Astrocyte (in vitro differentiated cells and primary cell): ENCODE measurements around the gene PTGS2. TPM values are rescaled to one million over a fixed set of nuclear protein-coding genes. Genes with fewer than 3 reads are reported as not detected.

ENCODE experiments used
- DNase-seq: peaks from one replicate; pipeline ENCODE4 v3.0.0-alpha.2; 2010; ENCODE audit warnings: low read depth
- FAIRE-seq: peaks from 2 replicates; lab custom pipeline; 2011; peaks lifted over from hg19 to GRCh38; lab: Jason Lieb, UNC
- H2AFZ ChIP-seq: 2 replicates; pipeline ENCODE4 v1.6.0; 2012; ENCODE audit warnings: low read depth, low read length, inconsistent platforms
- H3K27ac ChIP-seq: 2 replicates; pipeline ENCODE4 v1.5.1; 2011; ENCODE audit warnings: low read depth, low read length, inconsistent platforms
- H3K27me3 ChIP-seq: 2 replicates; pipeline ENCODE4 v1.6.0; 2011; ENCODE audit warnings: low read length, inconsistent platforms; ENCODE audit not compliant: insufficient read depth
- H3K36me3 ChIP-seq: 2 replicates; pipeline ENCODE4 v1.5.1; 2011; ENCODE audit warnings: low read length, inconsistent platforms; ENCODE audit not compliant: insufficient read depth
- H3K4me1 ChIP-seq: 2 replicates; pipeline ENCODE4 v1.5.1; 2011; ENCODE audit warnings: low read length, inconsistent platforms; ENCODE audit not compliant: insufficient read depth
- H3K4me2 ChIP-seq: 2 replicates; pipeline ENCODE4 v1.6.0; 2012; ENCODE audit warnings: low read length, inconsistent platforms
- H3K4me3 ChIP-seq: 2 replicates; pipeline ENCODE4 v1.5.1; 2011; ENCODE audit warnings: low read depth, mild to moderate bottlenecking, low read length, inconsistent platforms; ENCODE audit not compliant: insufficient read depth
- H3K79me2 ChIP-seq: 2 replicates; pipeline ENCODE4 v1.6.0; 2012; ENCODE audit warnings: mild to moderate bottlenecking, low read length, inconsistent platforms; ENCODE audit not compliant: insufficient read depth
- H3K9ac ChIP-seq: 2 replicates; pipeline ENCODE4 v1.6.0; 2012; ENCODE audit warnings: mild to moderate bottlenecking, low read length, inconsistent platforms
- H3K9me3 ChIP-seq: 2 replicates; pipeline ENCODE4 v1.5.1; 2012; ENCODE audit warnings: low read depth, mild to moderate bottlenecking, low read length, inconsistent platforms; ENCODE audit not compliant: insufficient read depth
- H4K20me1 ChIP-seq: 2 replicates; pipeline ENCODE4 v1.6.0; 2012; ENCODE audit warnings: low read length, inconsistent platforms; ENCODE audit not compliant: insufficient read depth
- H3K27ac Mint-ChIP-seq: one replicate; pipeline ENCODE4 v1.8.0; 2021; ENCODE audit warnings: mild to moderate bottlenecking, mixed read lengths; ENCODE audit not compliant: unreplicated experiment
- H3K27me3 Mint-ChIP-seq: one replicate; pipeline ENCODE4 v1.8.0; 2021; ENCODE audit warnings: low read depth, mixed read lengths; ENCODE audit not compliant: unreplicated experiment
- H3K36me3 Mint-ChIP-seq: one replicate; pipeline ENCODE4 v1.8.0; 2021; ENCODE audit warnings: low read depth, mixed read lengths; ENCODE audit not compliant: unreplicated experiment
- H3K4me1 Mint-ChIP-seq: one replicate; pipeline ENCODE4 v1.8.0; 2021; ENCODE audit warnings: low read depth, mixed read lengths; ENCODE audit not compliant: unreplicated experiment
- H3K4me3 Mint-ChIP-seq: one replicate; pipeline ENCODE4 v1.8.0; 2021; ENCODE audit warnings: mild to moderate bottlenecking, moderate library complexity, mixed read lengths; ENCODE audit not compliant: unreplicated experiment
- H3K9me3 Mint-ChIP-seq: one replicate; pipeline ENCODE4 v1.8.0; 2021; ENCODE audit warnings: mild to moderate bottlenecking, mixed read lengths; ENCODE audit not compliant: unreplicated experiment
- EZH2 ChIP-seq: IDR thresholded peaks from 2 replicates; pipeline ENCODE4 v1.6.1; 2012; ENCODE audit warnings: mild to moderate bottlenecking, low read length, inconsistent platforms; ENCODE audit not compliant: insufficient read depth
- total RNA-seq: library from RNA; stranded (reverse); gene quantifications from 2 replicates; pipeline ENCODE4 v1.2.1, GENCODE V29; 2021
- TF ChIP-seq, protein P1 (sequence below): IDR thresholded peaks from 2 replicates; pipeline ENCODE4 v1.5.1; 2011; ENCODE audit warnings: low read depth, mild to moderate bottlenecking, inconsistent platforms, low read length, moderate library complexity; ENCODE audit not compliant: insufficient read depth

PTGS2 gene
- total RNA-seq, 1 donor from 2014 or later, result 4.7 TPM

DNA sequence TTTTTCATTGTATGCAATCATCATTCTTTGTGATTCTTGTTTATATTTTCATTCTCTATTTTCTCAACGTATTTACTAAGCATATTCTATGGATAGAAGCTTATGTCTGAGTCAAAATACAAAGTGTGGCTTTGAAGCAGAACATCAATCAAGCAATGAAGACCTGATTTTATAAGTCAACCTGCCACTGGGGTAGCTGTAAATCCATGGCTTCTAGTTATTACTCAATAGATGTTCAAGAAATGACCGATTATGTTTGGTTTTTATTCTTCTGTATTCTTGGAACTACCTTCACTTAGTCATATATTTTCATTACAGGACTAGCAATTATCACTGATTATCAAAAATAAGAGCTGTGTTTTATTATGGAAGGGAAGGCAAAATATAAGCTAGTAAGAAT, 20.5 kb upstream of the PTGS2 start:
- H3K4me3 ChIP-seq, result no peak overlapping the region
- no peak overlapping the region for H3K9ac ChIP-seq
- no peaks in the 10 kb centered on the region for H3K79me2 ChIP-seq
- H3K4me2 ChIP-seq, result no peak overlapping the region
- H3K27ac ChIP-seq, result no peak overlapping the region
- Mint-ChIP-seq H3K27me3 (no peaks in the 10 kb centered on the region), H3K4me1 (no peaks in the 10 kb centered on the region), H3K27ac (no peak overlapping the region), H3K36me3 (no peaks in the 10 kb centered on the region), H3K9me3 (no peaks in the 10 kb centered on the region), H3K4me3 (no peak overlapping the region)
- no peaks in the 10 kb centered on the region for H3K27me3 ChIP-seq
- H3K36me3 ChIP-seq, result no peaks in the 10 kb centered on the region
- H3K4me1 ChIP-seq, result no peaks in the 10 kb centered on the region
- DNase-seq (no peak), FAIRE-seq (no peak)
- no peak overlapping the region for H2AFZ ChIP-seq
- no peaks in the 10 kb centered on the region for H4K20me1 ChIP-seq
- H3K9me3 ChIP-seq, result no peaks in the 10 kb centered on the region
- no peak for TF ChIP-seq EZH2
- TF ChIP-seq, protein P1, sequence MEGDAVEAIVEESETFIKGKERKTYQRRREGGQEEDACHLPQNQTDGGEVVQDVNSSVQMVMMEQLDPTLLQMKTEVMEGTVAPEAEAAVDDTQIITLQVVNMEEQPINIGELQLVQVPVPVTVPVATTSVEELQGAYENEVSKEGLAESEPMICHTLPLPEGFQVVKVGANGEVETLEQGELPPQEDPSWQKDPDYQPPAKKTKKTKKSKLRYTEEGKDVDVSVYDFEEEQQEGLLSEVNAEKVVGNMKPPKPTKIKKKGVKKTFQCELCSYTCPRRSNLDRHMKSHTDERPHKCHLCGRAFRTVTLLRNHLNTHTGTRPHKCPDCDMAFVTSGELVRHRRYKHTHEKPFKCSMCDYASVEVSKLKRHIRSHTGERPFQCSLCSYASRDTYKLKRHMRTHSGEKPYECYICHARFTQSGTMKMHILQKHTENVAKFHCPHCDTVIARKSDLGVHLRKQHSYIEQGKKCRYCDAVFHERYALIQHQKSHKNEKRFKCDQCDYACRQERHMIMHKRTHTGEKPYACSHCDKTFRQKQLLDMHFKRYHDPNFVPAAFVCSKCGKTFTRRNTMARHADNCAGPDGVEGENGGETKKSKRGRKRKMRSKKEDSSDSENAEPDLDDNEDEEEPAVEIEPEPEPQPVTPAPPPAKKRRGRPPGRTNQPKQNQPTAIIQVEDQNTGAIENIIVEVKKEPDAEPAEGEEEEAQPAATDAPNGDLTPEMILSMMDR, result no peak

DNA sequence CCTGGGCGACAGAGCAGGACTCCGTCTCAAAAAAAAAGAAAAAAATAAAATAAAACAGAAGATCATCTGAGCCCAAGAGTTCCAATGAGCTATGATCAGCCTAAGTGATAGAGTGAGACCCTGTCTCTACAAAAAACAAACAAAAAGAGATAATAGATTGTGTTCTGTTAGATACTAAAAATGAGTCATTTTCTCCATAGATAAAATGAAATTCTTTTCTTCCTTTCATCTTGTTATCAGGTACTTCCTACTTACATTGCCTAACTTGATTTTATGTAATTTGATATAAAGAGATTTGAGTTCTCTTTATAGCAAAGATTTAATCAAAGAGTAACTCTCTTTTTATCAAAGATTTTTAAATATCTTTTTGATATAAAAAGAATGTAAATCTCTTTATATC, 19.3 kb upstream of the PTGS2 start:
- Histone ChIP-seq H2AFZ (no peak overlapping the region), H3K4me1 (no peaks in the 10 kb centered on the region), H3K9me3 (no peaks in the 10 kb centered on the region), H3K4me2 (no peak overlapping the region), H3K27me3 (no peaks in the 10 kb centered on the region), H4K20me1 (no peaks in the 10 kb centered on the region), H3K4me3 (no peak overlapping the region), H3K27ac (no peak overlapping the region), H3K9ac (no peak overlapping the region), H3K36me3 (no peaks in the 10 kb centered on the region), H3K79me2 (no peaks in the 10 kb centered on the region)
- TF ChIP-seq, protein P1, result no peak
- TF ChIP-seq EZH2, result no peak
- no peaks in the 10 kb centered on the region for H3K36me3 Mint-ChIP-seq
- H3K27ac Mint-ChIP-seq, result no peak overlapping the region
- H3K4me1 Mint-ChIP-seq, result no peaks in the 10 kb centered on the region
- FAIRE-seq (no peak), DNase-seq (no peak)
- H3K27me3 Mint-ChIP-seq, result no peaks in the 10 kb centered on the region
- no peak overlapping the region for H3K4me3 Mint-ChIP-seq
- no peaks in the 10 kb centered on the region for H3K9me3 Mint-ChIP-seq

DNA sequence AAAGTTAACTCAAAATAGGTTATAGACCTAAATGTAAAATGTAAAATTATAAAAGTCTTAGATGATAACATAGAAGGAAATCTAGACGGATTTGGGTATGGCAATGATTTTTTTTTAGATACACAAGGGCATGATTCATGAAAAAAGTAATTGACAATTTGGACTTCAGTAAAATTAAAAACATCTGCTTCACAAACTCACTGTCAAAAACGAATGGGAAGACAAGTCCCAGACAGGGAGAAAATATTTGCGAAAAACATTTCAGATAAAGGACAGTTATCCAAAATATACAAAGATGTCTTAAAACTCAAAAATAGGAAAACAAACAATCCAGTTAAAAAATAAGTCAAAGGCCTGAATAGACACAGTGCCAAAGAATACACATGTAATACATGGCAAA, 9.7 kb upstream of the PTGS2 start:
- Mint-ChIP-seq H3K36me3 (no peaks in the 10 kb centered on the region), H3K4me1 (no peaks in the 10 kb centered on the region), H3K27ac (no peak overlapping the region), H3K4me3 (no peak overlapping the region), H3K9me3 (peaks cover 3% of the 10 kb centered on the region), H3K27me3 (no peaks in the 10 kb centered on the region)
- Histone ChIP-seq H2AFZ (no peak overlapping the region), H3K9ac (no peak overlapping the region), H3K4me2 (no peak overlapping the region), H3K79me2 (no peaks in the 10 kb centered on the region), H3K27ac (no peak overlapping the region), H3K4me3 (no peak overlapping the region), H3K36me3 (no peaks in the 10 kb centered on the region), H4K20me1 (no peaks in the 10 kb centered on the region), H3K27me3 (no peaks in the 10 kb centered on the region), H3K9me3 (no peaks in the 10 kb centered on the region), H3K4me1 (no peaks in the 10 kb centered on the region)
- DNase-seq (no peak), FAIRE-seq (no peak)
- TF ChIP-seq, protein P1, result no peak
- no peak for TF ChIP-seq EZH2
